ENCODE data around the gene RPH3AL. TPM values are rescaled to one million over a fixed set of nuclear protein-coding genes. Genes with fewer than 3 reads are reported as not detected.

Gene RPH3AL, protein sequence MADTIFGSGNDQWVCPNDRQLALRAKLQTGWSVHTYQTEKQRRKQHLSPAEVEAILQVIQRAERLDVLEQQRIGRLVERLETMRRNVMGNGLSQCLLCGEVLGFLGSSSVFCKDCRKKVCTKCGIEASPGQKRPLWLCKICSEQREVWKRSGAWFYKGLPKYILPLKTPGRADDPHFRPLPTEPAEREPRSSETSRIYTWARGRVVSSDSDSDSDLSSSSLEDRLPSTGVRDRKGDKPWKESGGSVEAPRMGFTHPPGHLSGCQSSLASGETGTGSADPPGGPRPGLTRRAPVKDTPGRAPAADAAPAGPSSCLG
- 6.1 and 11.3 TPM in 2 replicates for total RNA-seq

- Histone ChIP-seq H3K4me3 (ENCODE audit: low read depth, low read length) (peak within 1 kb of the TSS; percentile 21), H3K27me3 (ENCODE audit: control insufficient read depth, insufficient read depth, low read length) (no peaks in the 10 kb centered on the region), H3K36me3 (ENCODE audit: control insufficient read depth, insufficient read depth, low read length) (no peaks in the 10 kb centered on the region)
- DNase-seq (ENCODE audit: low read depth) = peak; percentile 50
- no peak for FAIRE-seq
- TF ChIP-seq, protein P1, sequence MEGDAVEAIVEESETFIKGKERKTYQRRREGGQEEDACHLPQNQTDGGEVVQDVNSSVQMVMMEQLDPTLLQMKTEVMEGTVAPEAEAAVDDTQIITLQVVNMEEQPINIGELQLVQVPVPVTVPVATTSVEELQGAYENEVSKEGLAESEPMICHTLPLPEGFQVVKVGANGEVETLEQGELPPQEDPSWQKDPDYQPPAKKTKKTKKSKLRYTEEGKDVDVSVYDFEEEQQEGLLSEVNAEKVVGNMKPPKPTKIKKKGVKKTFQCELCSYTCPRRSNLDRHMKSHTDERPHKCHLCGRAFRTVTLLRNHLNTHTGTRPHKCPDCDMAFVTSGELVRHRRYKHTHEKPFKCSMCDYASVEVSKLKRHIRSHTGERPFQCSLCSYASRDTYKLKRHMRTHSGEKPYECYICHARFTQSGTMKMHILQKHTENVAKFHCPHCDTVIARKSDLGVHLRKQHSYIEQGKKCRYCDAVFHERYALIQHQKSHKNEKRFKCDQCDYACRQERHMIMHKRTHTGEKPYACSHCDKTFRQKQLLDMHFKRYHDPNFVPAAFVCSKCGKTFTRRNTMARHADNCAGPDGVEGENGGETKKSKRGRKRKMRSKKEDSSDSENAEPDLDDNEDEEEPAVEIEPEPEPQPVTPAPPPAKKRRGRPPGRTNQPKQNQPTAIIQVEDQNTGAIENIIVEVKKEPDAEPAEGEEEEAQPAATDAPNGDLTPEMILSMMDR (IDR thresholded peaks at IDR 0.05; ENCODE audit: insufficient read depth, low read length, severe bottlenecking) = no peak
These were observed at the start of gene RPH3AL for GRCh38 chr17:352421-353212. Gene RPH3AL (minus strand): TSS chr17:352807. CDS start chr17:327543, 25,264 bp downstream.

GRCh38 chr17:400257-400656 lies 47.6 kb upstream of the RPH3AL start:
- no peaks in the 10 kb centered on the region for H3K36me3 ChIP-seq (ENCODE audit: control insufficient read depth, insufficient read depth, low read length)
- no peaks in the 10 kb centered on the region for H3K27me3 ChIP-seq (ENCODE audit: control insufficient read depth, insufficient read depth, low read length)
- H3K4me3 ChIP-seq (ENCODE audit: low read depth, low read length) = no peak overlapping the region
- FAIRE-seq = no peak
- no peak for DNase-seq (ENCODE audit: low read depth)
- TF ChIP-seq, protein P1 (IDR thresholded peaks at IDR 0.05; ENCODE audit: insufficient read depth, low read length, severe bottlenecking) = no peak

GRCh38 chr17:396788-397187 lies 44.2 kb upstream of the RPH3AL start:
- no peak for FAIRE-seq
- no peak for DNase-seq (ENCODE audit: low read depth)
- H3K36me3 ChIP-seq (ENCODE audit: control insufficient read depth, insufficient read depth, low read length) = no peaks in the 10 kb centered on the region
- TF ChIP-seq, protein P1 (IDR thresholded peaks at IDR 0.05; ENCODE audit: insufficient read depth, low read length, severe bottlenecking) = no peak
- no peaks in the 10 kb centered on the region for H3K27me3 ChIP-seq (ENCODE audit: control insufficient read depth, insufficient read depth, low read length)
- no peak overlapping the region for H3K4me3 ChIP-seq (ENCODE audit: low read depth, low read length)

DNA sequence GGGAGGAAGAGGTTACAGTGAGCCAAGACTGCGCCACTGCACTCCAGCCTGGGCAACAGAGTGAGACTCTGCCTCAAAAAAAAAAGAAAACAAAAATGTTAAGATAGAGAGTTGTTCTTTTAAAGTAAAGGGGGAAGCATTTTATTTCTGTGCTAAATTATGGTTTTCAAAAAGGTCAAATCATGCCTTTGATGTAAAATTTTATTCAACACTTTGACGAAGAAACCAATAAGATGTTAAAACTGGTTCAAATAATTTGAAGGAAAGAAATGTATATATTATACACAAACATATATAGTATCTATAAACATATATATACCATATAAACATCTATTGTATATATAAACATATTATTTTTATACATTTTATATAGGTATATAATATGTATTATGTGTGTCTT lies 43.4 kb upstream of the RPH3AL start:
- TF ChIP-seq, protein P1 (IDR thresholded peaks at IDR 0.05; ENCODE audit: insufficient read depth, low read length, severe bottlenecking) = no peak
- DNase-seq (ENCODE audit: low read depth) (no peak), FAIRE-seq (no peak)
- Histone ChIP-seq H3K4me3 (ENCODE audit: low read depth, low read length) (no peak overlapping the region), H3K27me3 (ENCODE audit: control insufficient read depth, insufficient read depth, low read length) (no peaks in the 10 kb centered on the region), H3K36me3 (ENCODE audit: control insufficient read depth, insufficient read depth, low read length) (no peaks in the 10 kb centered on the region)

- TF ChIP-seq, protein P1 (IDR thresholded peaks at IDR 0.05; ENCODE audit: insufficient read depth, low read length, severe bottlenecking) = no peak
- no peak overlapping the region for H3K4me3 ChIP-seq (ENCODE audit: low read depth, low read length)
- no peaks in the 10 kb centered on the region for H3K36me3 ChIP-seq (ENCODE audit: control insufficient read depth, insufficient read depth, low read length)
- DNase-seq (ENCODE audit: low read depth) (no peak), FAIRE-seq (no peak)
- H3K27me3 ChIP-seq (ENCODE audit: control insufficient read depth, insufficient read depth, low read length) = no peaks in the 10 kb centered on the region
These were observed 42.6 kb upstream of the RPH3AL start for GRCh38 chr17:395179-395578.

Measured in bronchial epithelial cell (primary cell).